Measurements from ENCODE around the gene CENPP.

Gene CENPP

DNA sequence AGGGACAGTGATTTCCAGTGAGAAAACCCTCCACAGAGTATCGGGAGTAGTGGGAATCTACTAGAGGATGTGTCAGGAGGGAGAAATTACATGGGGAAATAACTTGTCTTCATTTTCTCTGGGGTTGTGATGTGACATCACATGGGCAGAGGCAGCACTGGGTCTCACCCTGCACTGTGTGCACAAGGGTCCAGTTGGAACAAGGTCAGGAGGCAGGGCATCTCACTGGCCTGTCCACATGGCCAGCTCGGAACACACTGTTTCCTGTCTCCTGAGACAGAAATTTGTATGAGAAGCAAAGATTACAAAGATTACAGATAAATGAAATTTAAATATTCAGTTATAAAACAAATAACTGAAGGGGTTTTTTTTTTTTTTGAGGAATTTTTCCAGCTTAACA is 272.6 kb downstream of the CENPP start:
- no peak for DNase-seq (ENCODE audit: low read depth)

DNA sequence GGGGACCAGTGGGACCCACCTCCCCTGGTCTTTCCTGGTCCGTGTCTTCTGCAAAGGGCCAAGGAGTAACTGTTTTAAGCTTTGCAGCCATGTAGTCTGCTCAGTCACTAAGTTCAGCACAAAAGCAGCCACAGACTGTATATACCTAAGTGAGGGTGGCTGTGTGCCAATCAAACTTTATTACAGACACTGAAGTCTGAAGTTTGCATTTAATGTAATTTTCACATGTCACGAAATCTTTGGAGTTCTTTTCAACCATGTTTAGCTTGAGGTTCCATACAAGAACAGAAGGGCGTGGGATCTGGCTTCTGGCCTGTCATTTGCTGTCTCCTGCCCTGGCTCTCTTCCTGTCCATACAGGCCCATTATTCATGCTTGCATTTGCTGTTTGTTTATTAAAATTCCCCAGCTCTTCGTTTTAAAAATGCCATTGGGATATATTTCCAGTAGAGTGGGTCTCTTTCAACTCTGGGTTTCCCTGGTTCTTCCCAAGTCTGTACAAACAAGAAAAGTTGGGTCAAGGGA is 274.2 kb downstream of the CENPP start:
- peak; percentile 5 for DNase-seq (ENCODE audit: low read depth)

DNA sequence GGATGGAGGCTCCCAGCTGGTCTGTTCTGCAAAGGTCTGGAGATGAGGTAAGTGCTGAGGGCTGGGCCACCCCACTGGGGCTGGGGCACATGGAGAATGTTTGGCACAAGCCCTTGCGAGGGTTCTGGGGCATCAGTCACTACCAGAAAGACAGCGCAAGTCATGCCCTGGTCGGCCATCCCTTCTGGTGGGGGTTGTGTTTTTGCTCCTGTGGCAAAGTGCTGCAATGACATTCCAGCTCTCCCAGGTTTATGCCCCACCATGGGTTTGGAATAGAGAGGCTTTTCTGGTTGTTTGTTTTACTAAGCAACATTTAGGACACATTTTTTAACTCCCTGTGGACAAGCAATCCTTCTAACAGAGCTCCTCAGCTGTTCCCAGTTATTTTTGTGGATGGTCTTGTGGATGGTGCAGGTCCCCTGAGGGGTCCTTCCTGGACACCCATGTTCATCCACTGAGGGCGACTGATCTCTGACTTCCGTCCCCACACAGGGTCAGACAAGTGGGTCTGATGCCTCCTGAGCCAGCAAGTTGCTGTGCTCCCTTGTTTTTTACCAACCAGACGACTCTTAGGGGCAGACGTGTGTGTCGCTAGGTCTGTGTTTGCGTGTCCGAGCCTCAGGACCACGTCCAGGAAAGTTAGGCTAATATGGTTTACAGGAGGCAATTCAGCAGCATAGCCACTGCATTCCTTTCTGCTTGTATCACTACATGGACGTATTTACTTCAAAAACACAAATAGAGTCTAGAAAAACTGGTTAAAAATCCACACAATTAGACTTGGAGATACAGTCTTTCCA is 274.9 kb downstream of the CENPP start:
- DNase-seq (ENCODE audit: low read depth): peak; percentile 77

DNA sequence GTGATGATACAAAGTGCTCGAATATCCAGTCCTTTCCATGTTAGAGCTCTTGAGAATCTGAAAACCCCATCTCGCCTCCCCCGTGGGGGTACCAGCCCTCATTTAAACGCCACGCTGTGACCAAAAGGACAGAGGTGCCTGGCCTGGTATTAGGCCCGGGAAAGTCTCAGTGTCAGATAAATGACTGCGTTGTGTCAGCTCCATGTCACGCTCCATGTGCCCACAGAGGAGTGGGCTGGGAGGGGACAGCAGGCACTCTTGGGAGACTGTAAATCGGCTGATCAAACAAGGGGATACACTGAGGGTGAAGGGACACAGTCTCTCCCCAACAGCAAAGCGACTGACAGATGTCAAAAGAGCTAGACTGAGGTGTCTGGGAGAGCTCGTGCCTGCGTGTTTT is 275.7 kb downstream of the CENPP start:
- no peak for DNase-seq (ENCODE audit: low read depth)

DNA sequence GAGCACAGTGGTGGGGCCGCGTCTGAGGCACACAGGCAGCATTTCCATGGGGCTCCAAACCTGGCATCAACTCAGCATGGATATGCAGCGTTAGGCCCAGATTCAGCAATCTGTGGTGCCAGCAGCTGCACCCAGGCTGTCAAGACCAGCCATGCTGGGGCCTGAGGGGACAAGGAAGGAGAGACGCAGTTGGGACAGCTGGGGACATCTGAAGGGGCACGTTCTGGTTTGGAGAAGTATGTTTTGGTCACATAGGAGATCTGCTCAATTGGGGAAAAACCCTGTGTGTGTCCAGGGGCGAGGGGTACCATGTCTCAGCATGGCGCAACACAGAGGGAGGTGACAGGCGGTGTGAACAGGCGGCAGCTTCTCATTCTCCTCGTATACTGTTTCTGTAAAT is 276.7 kb downstream of the CENPP start:
- no peak for DNase-seq (ENCODE audit: low read depth)

DNA sequence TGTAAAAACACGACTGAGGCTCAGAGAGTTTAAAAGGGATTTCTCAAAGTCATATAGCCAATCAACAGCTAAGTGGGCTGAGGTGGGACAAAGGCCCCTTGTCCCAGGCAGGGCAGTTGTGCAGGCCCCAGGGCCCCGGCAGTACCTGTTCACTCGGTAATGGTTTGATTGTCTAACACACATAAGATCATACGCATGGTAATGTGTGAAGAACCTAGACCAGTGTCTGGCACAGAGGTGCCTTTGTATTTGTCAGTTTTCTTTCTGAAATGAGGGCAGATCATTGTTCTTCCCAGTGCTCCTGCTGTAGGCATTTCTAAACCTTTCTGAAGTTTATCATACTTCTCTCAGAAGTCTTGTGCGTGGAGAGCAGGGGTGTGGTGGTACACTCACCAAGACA is 277.3 kb downstream of the CENPP start:
- no peak for DNase-seq (ENCODE audit: low read depth)

DNA sequence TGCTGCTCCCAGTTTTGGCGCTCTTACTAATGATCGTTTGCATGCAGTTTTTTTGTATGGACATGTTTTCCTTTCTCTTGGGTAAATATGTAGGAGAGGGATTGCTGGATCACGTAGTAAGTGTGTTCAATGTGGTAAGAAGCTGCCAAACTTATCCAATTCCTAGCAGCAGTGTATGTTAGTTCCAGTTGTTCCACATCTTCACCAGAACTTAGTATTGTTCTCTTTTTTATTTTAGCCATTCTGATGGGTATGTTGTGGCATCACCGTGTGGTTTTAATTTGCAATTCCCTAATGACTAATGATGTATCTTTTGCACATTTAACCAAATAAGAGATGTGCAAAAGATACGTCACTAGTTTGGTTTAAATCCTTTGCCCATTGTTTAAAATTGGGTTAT is 278.2 kb downstream of the CENPP start:
- DNase-seq (ENCODE audit: low read depth): no peak

DNA sequence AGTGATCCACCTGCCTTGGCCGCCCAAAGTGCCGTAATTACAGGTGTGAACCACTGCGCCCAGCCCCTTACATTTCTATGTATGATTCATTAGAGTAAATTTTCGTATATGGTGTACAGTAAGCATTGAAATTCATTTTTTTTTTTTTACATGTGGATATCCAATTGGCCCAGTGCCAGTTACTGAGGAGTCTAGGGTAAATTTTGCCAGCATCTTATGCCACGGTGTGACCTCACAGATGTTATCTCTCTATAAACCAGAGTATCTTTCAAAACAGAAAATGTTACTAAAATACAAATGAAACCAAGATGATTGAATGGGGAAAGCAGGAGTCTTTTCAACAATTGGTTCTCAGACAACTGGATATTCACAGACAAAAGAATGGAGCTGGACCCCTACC is 279.5 kb downstream of the CENPP start:
- no peak for DNase-seq (ENCODE audit: low read depth)

DNA sequence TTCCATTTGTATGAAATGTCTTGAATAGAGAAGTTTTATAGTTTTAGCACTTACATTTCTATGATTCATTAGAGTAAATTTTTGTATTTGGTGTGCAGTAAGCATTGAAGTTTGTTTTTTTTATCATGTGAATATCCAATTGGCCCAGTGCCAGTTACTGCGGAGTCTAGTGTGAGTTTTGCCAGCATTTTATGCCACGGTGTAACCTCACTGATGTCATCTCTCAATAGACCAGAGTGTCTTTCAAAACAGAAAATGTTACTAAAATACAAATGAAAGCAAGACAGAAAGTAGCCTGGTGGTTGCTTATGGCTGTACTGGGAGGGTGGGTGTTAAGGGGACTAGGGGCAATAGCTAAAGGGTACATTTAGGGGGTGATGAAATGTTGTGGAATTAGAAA is 281.3 kb downstream of the CENPP start:
- peak; percentile 75 for DNase-seq (ENCODE audit: low read depth)

DNA sequence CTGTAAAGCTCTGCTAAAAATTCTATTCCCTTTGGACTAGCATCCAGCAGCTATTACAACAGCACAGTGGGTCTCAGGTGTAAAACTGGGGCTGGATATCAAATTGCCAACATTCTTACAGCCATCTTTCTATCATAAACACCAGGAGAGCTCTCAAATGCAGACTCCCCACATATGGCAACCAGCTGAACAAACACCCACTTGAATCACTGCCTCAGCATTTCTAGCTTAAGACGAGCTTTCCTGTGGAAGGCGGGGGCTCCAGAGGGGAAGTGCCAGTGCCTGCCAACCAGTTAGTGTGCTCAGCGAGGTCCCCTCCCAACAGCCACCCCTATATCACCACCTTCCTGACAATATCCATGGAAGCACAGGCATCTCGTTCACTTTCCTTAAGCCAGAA is 282.0 kb downstream of the CENPP start:
- DNase-seq (ENCODE audit: low read depth): peak; percentile 80

DNA sequence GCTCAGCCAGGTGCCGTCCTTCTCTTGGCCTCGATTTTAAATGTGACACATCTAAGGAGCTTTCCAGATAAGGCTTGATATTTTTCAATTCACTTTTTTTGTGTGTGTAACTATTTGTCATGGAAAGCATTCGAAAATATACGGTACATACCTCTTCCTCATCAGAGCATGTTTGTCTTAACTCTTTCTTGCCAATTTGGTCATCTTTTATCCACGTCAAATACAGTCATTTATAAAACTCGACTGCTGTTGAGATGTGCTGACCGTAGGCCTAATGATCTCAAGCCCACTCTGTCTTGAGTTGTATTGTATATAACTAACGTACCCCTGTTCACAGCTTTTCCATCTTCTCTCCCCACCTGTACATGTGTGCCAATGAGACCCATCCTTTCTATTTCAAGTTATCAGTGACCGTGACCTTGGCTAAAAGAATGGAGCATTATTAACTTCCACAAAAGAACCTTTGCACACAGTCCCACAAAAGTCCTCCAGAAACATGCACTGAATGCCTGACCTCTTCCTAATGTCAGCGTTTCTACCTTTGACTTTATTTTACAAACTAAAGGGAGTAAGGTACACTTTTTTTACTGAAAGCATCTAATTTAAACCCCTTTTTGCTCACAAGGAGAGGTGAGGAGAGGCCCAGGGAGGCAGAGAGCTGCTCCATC is 282.6 kb downstream of the CENPP start:
- DNase-seq (ENCODE audit: low read depth): no peak

DNA sequence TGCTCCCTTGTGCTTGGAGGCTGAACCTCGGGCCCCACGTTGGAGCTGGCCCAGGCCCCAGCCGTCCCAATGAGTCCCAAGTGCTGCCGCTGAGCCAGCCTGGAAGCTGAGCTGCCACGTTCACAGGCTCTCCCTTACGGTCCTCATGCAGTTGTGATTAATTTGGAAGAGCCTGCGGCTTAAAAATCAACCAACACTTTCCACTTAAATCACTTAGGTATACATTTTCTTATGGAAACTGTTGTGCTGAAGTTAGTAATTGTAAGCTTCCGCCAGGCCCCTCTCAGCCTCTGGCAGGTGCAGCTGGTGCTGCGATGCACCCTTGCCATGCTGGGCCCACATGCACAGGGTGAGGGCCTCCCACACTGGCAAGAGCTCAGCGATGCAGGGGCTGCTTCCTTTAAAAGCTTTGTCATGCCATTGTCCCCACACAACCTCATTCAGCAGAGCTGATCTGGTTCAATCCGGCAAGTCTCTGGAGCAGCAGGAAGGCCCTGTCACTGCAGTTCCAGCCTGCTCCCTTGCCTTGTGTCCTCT is 283.2 kb downstream of the CENPP start:
- peak; percentile 30 for DNase-seq (ENCODE audit: low read depth)

DNA sequence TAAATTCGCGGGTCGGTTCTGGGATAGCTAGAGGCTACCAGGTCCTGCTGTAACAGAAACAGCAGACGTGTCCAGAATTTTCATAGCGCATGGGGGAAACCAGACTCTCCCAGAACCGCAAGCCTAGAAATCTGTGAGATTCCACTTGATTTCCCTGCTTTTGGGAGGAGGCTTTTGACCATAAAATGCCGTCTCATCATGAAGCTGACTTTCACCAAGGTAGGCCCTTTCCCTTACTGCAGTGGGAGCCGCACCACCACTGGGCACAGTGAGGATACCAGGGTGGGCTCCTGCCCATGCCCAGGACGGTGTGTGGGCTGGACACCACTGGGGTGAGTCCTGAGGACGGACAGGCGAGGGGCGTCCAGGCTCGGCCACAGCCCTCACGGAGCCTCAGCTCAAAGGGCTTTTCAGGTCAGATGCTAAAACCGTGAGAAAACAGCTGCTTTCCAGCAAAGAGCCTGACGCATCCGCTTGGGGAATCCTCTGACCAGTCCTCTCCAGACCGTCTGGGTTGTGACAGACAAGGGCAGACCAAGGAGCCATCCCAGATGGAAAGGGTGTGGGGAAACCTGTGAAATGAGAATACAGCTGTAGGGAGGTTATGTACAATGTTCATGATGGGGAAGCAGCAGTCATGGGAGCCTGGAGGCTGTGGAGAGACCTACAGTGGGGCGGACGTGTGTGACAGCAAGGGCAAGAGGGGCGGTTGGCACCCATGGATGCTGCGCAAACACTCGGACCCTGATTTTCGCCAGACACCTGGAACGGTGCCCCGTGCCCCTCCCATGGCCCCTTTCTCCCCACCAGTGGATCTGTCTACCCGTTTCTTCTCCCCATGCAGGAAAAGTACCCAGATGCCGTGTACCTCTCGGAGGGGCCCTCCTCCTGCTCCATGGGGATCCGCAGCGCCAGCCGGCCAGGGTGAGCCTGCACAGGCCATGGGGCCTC is 285.0 kb downstream of the CENPP start:
- DNase-seq (ENCODE audit: low read depth): peak; percentile 35

DNA sequence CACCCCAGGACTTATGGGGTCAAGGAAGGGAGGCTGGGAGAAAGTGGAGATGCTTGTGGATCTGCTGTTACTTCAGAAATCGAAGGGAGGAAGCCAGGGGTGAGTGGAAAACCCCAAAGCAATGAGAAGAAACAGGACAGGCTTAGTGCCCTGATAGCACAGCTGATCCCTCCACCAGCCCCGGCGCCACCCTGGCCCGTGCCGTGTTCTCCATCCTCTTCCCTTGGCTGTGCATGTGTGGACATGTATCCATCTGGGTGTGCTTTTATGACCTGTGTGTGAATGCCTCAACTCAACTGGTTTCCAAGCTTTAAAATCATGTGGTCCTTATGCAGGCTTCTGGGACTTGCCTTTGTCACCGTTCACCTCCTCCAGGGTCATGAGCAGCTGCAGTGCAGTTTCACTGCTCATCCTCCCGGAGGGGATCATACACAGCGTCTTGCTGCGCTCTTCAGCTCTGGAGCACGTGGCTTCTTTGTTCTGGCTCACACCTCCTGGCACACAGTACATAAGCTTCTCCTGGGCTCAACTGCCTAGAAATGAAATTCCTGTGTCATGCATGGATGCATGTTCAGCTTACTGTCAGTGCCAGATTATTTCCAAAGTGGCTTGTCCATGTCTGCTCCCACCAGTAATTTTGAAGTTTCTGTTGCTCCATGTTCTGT is 286.0 kb downstream of the CENPP start:
- DNase-seq (ENCODE audit: low read depth): no peak

DNA sequence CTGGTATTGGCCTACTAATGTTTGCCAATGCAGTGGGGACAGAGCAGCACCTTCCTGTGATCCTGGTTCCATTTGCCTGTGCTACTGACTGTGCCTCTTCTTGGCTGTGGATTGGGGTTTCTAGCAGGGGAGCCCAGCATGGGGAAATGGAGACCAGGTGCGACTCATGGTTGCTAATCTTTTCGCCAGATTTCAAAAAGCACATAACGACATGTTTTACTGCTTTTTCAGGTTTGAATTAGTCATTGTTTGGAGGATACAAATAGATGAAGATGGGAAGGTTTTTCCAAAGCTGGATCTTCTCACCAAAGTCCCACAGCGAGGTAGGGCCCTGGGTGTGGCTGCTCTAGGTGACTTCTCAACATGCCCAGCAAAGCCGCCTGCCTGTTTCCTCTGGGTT is 286.5 kb downstream of the CENPP start:
- DNase-seq (ENCODE audit: low read depth): no peak

DNA sequence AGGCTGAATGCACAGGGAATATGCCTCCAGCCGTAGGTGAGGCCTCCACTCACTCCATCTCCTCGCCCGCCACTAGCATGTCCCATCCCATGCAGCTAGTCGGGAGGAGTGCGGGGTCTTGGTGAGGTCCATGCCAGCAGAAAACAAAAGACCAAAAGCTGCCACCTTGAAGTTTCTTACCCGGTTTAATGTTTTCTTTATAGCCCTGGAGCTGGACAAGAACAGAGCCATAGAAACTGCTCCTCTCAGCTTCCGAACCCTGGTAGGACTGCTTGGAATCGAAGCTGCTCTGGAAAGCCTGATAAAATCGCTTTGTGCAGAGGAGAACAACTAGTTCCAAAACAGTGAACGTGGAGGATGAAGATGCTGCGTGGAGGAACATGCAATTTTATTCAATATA is 287.1 kb downstream of the CENPP start:
- no peak for DNase-seq (ENCODE audit: low read depth)

DNA sequence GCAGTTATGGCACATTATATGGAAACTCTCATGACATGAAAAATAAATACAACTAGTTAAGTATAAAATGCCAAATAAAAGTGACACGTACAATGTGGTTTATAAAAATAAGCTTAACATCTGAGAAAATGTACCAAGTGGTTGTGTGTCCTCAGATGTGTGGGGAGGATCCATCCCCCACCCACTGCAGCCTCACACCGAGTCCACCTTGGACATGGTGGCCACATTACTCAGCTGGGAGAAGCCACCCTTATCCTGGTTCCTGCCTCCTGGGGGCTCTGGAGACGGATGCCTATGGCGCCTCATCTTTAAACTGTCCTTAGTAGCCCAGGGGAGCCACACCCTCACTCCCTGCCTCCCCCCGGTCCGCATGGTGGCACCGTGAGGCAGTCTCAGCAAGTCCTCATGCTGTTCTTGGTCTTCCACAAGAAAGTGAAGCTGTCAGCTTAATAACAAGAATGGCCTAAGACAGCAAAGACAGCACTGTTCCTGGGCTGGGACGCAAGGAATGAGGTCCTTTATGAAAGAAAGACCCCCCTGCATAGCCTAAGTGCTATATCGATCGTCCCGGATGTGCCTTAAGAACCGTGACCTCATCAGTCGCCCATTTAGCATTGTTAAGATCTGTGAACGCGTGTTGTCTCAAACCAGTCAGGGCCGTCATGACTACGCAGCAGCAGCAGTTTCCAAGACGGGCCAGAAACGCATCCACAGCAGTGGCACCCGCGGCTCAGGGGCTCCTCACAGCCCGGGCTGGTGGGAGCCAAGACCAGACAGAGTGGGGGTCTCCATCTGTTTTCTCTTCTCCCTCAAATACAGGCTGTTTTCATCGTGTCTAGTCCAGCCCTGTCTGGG is 287.7 kb downstream of the CENPP start:
- DNase-seq (ENCODE audit: low read depth): no peak

DNA sequence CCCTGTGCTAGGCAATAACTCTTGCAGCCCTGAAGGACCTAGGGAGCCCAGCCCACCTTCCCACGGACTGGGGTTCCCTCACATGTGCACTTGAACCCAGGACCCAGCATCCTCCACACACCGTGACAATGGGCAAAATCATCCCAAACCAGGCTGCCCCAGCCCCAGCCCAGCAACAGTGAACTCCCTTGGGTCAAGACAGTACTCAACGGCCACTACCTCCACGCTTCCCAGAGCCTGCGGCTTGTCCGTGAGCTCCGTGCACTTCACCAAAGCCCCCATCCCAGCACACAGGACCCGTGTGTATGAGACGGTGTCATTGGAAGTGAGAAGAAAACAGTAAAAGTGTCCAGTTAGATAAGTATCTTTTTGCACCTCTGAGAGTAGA is 288.4 kb downstream of the CENPP start:
- DNase-seq (ENCODE audit: low read depth): no peak

DNA sequence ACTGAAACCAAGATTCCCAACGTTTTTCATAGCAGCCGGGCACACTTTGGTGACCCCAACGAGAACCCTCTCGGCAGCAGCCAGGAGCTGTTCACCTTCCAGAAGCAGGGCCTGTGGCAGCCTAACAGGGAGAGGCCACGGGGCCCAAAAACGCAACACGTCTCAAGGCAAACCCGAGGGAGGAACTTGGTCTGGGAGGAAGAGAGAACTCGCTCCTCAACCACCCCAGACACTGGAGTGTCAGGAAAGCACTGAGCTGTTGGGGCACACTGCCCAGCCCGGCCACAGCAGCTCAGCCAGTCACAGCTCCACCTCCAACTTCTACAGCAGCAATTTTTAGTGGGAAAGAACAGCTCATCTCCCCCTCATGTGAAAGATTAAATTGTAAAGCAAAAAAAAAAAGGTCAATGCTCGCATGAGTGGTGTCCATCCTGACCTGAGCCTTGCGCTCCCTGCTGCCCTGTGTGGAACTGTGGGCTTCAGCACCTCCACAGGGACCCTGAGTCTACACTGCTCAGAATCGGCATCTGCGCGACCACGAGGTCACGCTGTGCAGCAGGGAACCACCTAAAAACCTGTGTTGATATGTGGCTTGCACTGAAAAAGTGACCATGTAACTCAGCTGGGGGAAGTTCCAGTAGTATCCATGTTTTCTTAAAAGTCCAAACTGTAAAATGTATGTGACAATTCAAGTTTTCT is 289.2 kb downstream of the CENPP start:
- peak; percentile 13 for DNase-seq (ENCODE audit: low read depth)

DNA sequence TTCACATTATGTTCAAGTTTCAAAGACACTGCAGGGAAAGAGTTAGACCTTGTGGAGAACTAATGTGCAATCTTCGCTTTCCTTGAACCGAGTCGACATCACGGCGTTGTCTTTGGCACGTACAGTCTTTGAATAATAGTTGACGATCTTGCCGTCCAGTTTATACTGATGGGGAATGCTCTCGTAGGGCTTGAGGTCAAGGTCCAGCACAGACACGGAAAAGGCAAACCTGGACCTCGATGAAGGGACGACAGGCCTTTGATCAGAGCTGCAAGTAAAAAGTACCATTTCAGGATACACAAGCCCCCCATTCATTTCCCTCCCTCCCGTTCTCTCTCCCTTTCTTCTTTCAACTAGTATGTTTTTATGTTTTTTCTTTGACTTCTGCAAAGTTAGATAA is 290.0 kb downstream of the CENPP start:
- no peak for DNase-seq (ENCODE audit: low read depth)

All from EH (cell line).